AG04450 (cell line): ENCODE data around the gene PLPP4. TPM values are rescaled to one million over a fixed set of nuclear protein-coding genes. Genes with fewer than 3 reads are reported as not detected.

Experiments
- CTCF ChIA-PET: fragments of 300-600, 350-600 bp; formaldehyde crosslinking; extraction: SDS; loops from one replicate; lab custom pipeline; 2022; ENCODE audit warnings: antibody characterized with exemption, inconsistent platforms; lab: Charles Lee
- POLR2A ChIA-PET: fragments of 350-600 bp; formaldehyde crosslinking; extraction: SDS; loops from one replicate; lab custom pipeline; 2021; ENCODE audit warnings: antibody characterized with exemption, inconsistent platforms; lab: Yijun Ruan, JAX
- DNase-seq: peaks from one replicate; pipeline ENCODE4 v3.0.0-alpha.2; 2011; ENCODE audit warnings: low read depth, low spot score
- H3K27ac ChIP-seq: one replicate; pipeline ENCODE4 v1.5.1; 2012; ENCODE audit warnings: low read depth, low read length, control low read depth
- H3K27me3 ChIP-seq: one replicate; pipeline ENCODE4 v1.6.0; 2012; ENCODE audit warnings: low read length; ENCODE audit not compliant: control insufficient read depth, insufficient read depth
- H3K4me3 ChIP-seq: 2 replicates; pipeline ENCODE4 v1.5.1; 2011; ENCODE audit warnings: mild to moderate bottlenecking, low read depth, low read length, control low read depth
- H3K9me3 ChIP-seq: 2 replicates; pipeline ENCODE4 v1.5.1; 2012; ENCODE audit warnings: low read length; ENCODE audit not compliant: control insufficient read depth, insufficient read depth
- polyA plus RNA-seq: library from polyadenylated mRNA; depleted of rRNA; stranded (reverse); fragments of >200 nt; gene quantifications from 2 replicates; pipeline ENCODE4 v1.2.3, GENCODE V29; 2011
- TF ChIP-seq, protein P1 (sequence below): IDR thresholded peaks from 2 replicates; pipeline ENCODE4 v1.5.1; 2011; ENCODE audit warnings: low read depth, low read length, control low read depth, inconsistent platforms

The PLPP4 gene
- polyA plus RNA-seq, 1 experiment: not detected

DNA sequence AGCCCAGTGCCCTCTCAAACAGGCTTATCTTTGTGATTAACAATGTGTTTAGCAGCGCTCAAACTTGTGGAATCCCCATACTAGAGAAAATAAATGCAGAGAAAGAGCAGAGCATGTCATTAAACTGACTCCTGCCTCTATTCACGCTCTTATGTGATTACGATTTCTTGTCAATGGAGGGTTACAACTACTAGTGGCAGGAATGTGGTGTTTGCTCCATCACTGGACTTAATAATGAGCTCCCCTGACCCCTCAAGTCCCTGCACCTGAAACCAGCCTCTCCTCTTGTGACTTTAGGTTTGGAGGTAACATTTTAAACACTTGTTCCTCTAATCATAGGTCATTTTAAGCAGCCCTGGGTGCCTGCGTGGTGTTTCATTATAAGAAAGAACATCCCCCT, 121.9 kb downstream of the PLPP4 start:
- H3K4me3 ChIP-seq: no peak overlapping the region
- ChIA-PET POLR2A (no interaction called here), CTCF (no interaction called here)
- TF ChIP-seq, protein P1, sequence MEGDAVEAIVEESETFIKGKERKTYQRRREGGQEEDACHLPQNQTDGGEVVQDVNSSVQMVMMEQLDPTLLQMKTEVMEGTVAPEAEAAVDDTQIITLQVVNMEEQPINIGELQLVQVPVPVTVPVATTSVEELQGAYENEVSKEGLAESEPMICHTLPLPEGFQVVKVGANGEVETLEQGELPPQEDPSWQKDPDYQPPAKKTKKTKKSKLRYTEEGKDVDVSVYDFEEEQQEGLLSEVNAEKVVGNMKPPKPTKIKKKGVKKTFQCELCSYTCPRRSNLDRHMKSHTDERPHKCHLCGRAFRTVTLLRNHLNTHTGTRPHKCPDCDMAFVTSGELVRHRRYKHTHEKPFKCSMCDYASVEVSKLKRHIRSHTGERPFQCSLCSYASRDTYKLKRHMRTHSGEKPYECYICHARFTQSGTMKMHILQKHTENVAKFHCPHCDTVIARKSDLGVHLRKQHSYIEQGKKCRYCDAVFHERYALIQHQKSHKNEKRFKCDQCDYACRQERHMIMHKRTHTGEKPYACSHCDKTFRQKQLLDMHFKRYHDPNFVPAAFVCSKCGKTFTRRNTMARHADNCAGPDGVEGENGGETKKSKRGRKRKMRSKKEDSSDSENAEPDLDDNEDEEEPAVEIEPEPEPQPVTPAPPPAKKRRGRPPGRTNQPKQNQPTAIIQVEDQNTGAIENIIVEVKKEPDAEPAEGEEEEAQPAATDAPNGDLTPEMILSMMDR: no peak
- no peak overlapping the region for H3K27ac ChIP-seq
- no peaks in the 10 kb centered on the region for H3K27me3 ChIP-seq
- peaks cover 46% of the 10 kb centered on the region for H3K9me3 ChIP-seq
- no peak for DNase-seq

DNA sequence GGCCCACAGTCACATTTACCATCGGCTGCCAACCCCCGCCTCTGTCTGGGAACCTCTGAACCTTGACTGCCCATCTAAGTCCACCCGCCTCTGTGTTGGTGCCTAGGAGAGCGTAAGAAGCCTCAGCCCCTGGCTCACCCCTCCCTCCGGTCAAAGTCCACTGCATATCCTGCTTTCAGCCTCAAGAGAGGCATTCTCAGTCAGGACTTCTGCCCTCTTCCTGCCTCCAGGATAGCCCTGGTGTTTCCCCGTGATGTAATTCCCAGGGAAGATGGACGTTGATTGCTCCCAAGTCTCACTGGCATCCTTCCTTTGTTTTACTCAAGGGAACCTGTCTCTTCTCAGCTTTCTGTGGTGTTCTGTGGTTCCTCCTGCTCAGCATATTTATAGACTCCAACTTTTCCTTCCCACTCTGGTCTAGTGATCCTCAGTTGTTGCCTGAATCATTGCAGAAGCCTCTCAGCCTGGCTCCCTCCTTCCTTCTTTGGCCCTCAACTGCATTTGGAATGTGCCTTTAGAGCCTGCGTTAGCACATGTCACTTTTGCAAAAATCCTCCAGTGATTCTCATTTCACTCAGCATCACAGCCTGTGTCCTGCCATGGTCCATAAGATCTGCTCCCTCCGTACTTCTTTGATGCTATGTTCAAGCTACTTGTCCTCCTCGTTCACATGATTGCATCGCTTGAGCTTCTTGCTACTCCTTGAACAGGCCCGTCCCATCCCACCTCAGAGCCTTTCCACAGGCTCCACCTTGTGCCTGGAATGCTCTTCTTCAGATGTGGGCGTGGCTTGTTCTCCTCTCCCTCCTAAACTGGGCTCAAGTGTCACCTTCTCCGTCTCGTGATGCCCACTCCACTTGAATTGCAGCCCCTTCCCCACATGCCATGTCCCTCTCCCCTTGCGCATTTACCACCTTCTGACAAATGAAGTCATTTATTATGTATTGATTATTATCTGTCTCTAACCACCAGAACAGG, 124.2 kb downstream of the PLPP4 start:
- H3K27ac ChIP-seq: no peak overlapping the region
- TF ChIP-seq, protein P1: no peak
- DNase-seq: no peak
- CTCF ChIA-PET: no interaction called here
- peaks cover 38% of the 10 kb centered on the region for H3K9me3 ChIP-seq
- H3K4me3 ChIP-seq: no peak overlapping the region
- no peaks in the 10 kb centered on the region for H3K27me3 ChIP-seq
- POLR2A ChIA-PET: no interaction called here

DNA sequence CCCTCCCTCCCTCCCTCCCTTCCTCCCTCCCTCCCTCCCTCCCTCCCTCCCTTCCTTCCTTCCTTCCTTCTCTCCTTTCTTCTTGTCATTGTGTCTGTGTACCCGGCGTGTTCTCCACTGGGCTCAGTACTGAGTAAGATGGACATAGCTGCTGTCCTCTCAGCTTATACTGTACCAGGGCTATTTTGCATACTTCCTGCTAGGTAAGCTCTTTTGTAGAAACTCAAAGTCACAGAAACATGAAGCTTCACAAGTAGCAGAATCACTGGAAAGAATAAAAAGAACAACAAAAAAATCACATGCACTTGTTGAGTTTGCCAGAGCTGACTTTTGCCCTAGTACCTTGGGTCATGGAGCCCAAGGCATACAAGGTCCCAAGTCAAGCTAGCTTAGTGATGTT, 125.7 kb downstream of the PLPP4 start:
- Histone ChIP-seq H3K27ac (no peak overlapping the region), H3K9me3 (peaks cover 39% of the 10 kb centered on the region), H3K4me3 (no peak overlapping the region), H3K27me3 (no peaks in the 10 kb centered on the region)
- POLR2A ChIA-PET: no interaction called here
- CTCF ChIA-PET: no interaction called here
- DNase-seq: no peak
- TF ChIP-seq, protein P1: no peak

DNA sequence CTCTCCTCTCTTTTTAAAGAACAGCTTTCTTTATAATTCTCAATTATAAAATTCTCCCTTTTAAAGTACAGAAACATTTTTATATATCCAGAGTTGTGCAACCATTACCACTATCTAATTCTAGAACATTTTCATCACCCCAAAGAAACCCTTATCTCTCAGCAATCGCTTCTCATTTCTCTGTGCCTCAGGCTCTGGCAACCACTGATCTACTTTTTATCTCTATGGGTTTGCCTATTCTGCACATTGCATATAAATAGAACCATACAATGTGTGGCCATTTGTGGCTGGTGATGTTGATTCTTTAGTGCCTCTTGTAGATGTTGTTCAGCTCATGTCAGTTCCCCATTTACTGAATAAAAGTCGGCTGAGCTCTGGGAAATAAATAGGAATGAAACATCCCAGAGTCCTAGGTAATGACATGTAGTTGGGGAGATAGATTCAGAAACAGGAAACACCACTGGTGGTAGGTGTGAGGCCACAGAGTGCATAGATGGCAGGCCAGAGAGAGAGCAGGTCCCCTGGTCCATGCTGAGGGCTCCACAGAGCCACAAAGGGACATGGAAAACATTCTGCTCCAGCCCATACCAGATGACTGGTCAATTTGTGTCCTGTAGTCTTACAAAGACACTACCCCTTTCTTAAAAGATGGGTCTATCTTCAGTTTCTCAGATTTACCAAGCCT, 126.5 kb downstream of the PLPP4 start:
- no peak overlapping the region for H3K27ac ChIP-seq
- H3K27me3 ChIP-seq: no peaks in the 10 kb centered on the region
- H3K4me3 ChIP-seq: no peak overlapping the region
- CTCF ChIA-PET: no interaction called here
- peaks cover 44% of the 10 kb centered on the region for H3K9me3 ChIP-seq
- TF ChIP-seq, protein P1: no peak
- POLR2A ChIA-PET: no interaction called here
- DNase-seq: no peak

DNA sequence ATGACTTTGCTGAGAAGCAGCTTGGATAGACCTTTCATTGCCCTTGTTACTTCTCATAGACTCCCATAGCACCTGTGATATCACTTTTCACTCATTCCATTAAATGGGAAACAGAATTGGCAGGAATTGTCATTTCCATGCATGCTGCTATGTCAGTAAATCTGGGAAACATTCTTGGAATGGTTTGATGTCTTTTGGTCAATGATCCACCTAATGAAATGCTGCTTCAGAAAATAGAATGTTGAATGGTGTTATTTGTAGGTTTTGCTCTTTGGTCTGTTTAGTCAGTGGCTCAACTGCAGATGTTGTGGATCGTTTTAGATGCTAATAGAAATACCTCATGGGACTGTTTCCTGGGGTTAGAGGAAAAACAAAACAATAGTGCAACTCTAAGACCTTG, 127.8 kb downstream of the PLPP4 start:
- CTCF ChIA-PET: no interaction called here
- POLR2A ChIA-PET: no interaction called here

More for the DNA sequence above, 127.8 kb downstream of the PLPP4 start:
- TF ChIP-seq, protein P1: no peak
- DNase-seq: no peak
- no peak overlapping the region for H3K4me3 ChIP-seq
- H3K27me3 ChIP-seq: no peaks in the 10 kb centered on the region
- H3K27ac ChIP-seq: no peak overlapping the region
- H3K9me3 ChIP-seq: peaks cover 53% of the 10 kb centered on the region
